Ecto neural progenitor cell (in vitro differentiated cells): ENCODE results near the gene GRK3.

Experiments
- DNase-seq: peaks from one replicate; pipeline ENCODE4 v3.0.0-alpha.2; 2018; ENCODE audit warnings: low spot score

Gene GRK3

DNA sequence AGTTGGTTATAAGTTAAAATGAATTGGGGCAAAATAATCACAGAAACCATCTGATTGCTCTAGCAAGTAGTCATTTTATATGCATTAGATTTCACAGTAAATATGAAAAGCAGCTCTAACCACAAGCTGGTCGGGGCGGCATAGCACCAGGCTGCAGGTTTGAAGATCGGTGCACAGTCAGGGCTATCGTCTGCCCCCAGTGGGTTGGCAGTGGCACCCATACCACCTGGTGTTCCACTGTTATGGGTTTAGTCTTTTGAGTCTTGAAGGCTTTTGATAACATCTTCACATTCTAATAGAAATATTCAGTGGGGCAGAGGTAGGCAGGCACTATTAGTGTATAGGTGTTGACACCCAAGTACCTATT is 62.1 kb downstream of the GRK3 start:
- DNase-seq = no peak

DNA sequence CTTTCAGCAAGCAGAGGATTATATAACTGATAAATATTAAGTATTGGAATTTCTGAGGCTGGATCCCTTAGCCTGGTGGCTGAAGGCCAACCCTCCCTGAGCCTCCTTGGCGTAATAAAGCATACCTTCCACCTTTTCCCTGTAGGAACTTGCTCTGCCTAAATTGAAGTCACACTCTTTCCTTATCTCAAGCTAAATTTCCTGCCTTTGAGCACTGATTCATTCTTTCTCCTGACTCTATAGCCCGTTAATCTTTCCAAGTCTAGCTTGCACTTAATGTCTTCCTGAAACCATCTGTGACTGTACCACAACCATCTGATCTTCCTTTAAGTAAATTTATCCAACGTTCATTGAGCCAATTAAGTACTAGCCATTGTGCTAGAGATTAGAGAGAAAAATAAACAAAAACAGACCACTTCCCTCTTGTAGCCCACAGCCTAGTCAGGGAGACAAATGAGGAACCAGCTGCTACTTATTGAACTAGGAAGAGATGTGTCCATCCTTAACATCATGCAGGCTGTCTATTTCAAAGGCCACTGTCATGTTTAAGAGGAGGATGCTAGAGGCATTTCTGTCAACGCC is 62.9 kb downstream of the GRK3 start:
- no peak for DNase-seq

DNA sequence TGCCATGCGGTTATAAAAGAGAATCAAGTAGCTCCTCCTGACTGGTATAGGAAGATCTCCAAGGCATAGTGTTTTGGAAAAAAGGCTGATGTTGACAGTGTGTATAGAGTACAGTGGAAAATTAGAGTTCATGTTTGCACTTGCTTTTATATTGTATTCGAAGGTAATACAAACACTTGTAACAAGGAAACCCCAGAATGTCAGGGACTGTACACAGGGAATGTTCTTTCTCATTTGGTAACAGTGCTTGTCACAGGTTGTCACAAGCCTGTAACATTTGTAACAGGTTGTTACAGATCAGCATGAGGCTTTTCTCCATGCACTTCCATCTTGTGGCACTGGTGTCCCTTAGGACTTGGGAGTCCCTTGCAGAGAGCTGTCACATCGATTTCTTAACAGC is 64.0 kb downstream of the GRK3 start:
- no peak for DNase-seq

DNA sequence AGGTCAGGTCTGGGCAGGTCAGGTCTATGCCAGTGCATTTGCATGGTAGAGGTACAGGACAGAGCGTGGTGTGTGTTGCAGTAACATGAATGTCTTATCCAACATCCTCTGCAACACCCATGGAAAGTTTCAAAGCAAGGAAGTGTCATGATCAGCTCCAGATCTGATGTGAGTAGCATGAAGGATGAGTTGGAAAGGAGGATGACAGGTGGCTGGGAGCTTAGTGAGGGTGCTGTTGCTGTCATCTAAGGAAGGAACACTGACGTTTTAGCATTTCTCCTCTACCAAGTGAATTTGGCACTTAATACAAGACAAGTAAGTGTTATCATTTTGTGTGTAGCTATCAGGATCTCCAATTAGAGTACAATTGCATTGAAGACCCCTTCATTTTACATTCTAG is 65.1 kb downstream of the GRK3 start:
- DNase-seq = no peak

DNA sequence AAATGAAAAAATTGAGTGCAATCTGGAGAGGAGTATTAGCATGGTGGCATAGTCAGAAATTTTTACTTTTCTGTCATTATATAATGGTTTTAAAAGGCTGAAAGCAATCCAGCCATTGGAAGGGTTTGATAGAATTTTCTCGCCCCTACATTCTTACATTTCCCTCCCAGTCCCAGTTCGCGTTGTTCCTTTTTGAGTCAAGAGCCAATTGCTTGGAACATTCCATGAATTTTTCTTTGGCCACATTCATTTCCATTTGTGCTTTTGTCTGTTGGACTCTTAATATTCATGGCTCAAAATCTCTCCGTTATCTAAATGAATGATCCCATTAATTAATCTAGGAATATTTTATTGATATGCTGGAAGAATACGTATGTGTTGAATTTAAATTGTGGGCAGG is 66.0 kb downstream of the GRK3 start:
- no peak for DNase-seq

DNA sequence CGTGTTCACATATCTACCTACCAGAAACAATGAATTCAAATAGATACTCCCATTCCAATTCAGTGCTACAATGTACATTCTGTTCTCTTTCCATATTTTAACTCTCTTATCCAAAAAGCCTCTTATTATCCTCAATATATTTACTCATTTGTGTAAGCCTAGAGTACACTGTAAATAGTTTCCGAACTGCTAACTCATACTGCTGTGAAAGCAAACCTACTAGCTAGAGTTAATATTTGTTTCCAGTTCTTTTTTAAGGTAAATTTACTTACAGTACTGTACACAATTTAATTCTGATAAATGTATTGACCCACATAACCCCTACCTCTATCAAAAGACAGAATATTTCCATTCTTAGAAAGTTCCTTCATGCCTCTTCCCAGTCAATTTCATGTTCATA is 71.8 kb downstream of the GRK3 start:
- DNase-seq = no peak

DNA sequence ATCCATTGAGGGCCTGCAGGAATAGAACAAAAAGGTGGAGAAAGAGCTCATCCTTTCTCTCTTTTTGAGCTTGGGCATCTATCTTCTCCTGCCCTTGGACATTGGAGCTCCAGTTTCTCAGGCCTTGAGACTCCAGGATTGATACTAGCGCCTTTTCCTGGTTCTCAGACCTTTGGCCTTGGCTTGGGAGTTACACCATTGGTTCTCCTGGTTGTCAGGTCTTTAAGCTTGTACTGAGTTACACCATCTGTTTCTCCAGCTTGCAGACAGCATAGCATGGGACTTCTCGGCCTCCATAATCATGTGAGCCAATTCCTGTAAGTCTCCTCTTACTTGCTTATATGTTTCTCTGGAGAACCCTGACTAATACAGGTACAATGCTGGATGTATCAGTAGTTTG is 72.6 kb downstream of the GRK3 start:
- DNase-seq = no peak

DNA sequence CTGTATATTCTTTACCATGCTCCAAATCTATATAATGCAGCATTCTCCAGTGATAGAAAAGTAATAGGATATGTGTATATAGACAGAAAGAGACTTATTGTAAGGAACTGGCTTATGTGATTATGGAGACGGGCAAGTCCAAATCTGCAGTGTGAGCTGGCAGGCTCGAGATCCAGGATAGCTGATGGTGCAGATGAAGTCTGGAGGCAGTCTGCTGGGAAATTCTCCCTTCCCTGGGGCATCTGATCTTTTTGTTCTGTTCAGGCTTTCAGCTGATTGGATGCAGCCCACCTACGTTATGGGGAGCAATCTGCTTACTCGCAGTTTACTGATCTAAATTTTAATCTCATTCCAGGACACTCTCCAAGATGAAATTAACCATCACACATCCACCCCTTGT is 73.2 kb downstream of the GRK3 start:
- DNase-seq = no peak

DNA sequence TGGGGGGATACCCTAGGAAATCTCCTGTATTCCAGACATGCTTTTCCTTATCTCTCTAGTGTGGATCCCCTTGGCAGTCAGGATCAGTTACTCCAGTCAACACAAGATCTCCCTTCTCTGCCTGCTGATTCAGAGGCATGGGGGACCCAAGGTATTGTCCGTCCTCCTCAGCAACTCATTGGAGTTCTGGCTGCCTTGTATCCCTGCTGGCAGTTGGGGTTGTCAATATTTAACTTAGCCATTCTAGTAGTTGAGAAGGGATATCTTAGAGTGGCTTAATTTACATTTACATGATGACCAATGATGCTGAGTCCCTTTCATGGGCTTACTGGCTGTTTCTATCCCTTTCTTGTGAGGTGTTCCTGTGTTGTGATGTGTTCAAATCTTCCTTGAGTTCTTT is 74.2 kb downstream of the GRK3 start:
- no peak for DNase-seq

DNA sequence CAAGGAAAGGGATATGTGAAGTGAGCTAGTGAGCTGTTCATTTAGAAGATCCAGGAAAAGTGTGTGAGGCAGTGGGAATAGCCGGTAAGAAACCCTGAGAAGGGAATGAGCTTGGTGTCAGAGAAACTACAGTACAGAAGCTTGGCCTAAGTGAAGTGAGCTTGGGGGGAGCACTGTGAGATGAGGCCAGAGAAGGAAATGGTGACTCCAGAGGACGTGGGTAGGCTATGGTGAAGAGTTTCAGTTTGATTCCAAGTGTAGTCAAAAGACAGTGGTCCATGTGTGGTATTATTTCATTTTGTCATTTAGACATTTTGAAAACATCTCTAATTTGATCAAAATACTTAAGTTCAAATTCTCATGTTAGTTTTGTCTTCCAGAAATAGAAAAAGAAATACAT is 77.2 kb downstream of the GRK3 start:
- no peak for DNase-seq

DNA sequence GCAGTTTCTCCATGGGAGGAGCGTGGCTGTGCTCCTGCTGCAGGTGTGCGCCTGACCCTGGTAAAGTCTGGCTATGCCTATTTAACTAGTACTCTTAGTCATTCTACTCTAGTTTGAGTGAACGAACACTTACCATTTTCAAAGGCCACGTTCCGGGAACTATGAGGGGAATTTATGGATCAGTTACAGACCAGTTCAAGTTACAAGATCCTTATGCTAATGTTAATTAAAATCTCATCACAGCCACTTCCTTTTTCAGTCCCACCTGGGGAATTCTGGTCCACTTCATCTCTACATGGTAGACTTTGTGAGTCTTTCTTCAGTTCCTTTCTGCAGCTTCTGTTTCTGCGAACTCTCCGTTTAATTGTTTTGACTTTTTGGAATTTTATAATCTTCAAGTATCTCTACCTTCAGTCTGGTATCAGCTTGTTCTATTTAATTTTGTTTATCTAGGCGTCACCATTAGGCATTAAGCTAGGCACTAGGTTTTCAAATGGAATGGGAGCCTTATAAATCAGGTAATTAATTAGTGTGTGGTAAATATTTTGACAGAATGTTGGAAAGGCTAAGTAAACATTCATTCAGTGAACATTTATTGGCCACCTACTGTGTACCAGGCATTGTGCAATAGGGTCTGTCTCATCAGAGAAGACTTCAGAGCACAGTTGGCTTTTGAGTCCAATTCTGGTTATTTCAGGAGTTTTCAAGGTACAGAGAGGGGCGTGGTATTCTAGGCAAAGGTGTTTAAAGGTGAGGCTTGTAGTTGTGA is 78.9 kb downstream of the GRK3 start:
- no peak for DNase-seq

DNA sequence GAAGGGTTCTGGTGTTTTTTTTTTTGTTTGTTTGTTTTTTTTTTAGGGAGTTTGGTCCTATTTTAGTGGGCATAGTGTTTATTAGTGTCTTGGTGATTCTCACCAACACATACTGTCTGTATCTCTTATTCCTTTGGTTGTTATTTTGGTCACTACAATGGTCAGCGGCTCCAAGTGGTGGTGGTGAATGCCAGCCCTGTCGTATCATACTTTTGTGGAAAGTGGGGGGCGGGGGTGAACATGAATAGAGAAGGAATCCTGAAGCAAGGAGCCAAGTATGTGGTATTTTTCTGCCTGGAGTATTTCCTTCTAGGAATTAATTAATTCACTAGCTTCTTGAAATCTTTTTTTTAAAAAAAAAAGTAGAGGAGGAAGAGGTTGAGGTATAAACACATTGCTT is 79.6 kb downstream of the GRK3 start:
- DNase-seq = no peak

DNA sequence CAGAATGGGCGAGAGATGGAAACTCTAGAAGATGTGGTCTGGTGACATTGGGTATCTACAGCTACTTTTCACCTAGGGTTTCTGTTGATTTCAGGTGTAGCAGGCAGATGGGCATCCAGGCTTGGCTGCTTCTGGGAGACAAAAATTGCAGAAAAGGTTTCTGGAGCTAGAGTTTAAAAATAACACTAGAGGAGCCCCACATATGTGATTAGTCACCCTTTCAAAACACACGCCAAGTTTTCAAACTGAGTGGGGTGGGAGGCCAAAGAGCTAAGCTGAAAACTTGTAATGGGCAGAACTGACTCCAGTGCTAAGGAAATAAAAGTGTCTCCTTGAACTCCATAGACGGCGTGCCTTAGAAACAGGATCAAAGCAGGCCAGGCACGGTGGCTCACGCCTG is 80.8 kb downstream of the GRK3 start:
- DNase-seq = no peak

DNA sequence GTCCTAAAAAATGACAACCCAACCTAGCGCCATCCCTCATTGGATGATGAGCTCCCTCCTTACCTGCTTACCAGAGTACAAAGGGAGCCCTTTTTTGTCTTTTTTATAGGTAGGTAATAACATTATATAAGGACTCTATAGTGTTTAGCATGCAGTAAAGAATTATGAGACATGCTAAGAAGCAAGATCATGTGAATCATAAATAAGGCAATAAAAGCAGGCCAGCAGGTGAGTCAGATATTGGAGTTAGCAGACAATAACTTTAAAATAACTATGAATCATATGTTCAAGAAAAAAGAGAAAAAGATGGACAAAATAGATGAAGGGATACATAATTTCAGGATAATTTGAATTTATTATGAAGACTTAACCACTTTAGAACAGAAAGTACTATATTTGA is 81.5 kb downstream of the GRK3 start:
- no peak for DNase-seq

DNA sequence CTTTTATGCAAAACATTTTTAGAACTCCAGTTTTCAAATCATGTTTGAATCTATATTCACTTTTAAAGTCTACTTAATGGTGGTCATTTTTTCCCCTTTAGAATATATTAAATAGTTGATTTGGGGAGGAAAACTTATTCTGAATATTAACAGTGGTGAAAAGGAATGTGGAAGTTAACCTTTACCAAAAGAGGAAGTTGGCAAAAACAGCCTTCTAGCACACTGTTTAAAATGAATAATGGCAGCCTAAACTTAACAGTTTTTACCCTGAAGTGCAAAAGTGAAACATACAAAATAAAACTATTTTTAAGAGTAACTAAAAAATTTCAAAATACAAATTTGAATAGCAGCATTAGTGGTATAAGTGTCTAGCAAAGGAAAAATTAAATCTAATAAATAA is 86.4 kb downstream of the GRK3 start:
- DNase-seq = no peak

DNA sequence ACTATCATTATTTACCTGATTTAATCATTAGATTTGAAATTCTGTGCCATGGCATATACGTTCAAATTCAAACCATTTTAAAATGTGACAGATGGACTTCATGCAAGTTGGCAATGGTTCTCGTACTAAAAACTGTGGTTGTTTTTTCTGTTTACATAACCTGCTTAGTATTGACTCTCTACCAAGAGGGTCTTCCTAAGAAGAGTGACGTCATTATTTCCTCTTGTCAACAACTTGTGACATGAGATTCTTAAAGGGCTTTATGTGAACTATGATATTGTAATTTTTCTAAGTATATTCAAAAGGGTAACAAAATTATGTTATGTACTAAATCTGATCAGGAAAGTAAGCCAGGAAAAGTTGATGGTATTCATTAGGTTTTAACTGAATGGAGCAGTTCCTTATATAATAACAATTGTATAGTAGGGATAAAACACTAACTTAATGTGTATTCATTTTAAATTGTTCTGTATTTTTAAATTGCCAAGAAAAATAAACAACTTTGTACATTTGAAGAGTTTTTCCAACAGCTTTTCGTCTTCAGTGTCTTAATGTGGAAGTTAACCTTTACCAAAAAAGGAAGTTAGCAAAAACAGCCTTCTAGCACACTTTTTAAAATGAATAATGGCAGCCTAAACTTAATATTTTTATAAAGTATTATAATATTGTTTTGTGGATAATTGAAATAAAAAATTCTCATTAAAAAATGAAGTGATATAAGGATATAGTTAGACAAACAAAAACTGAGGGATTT is 87.0 kb downstream of the GRK3 start:
- DNase-seq = no peak

DNA sequence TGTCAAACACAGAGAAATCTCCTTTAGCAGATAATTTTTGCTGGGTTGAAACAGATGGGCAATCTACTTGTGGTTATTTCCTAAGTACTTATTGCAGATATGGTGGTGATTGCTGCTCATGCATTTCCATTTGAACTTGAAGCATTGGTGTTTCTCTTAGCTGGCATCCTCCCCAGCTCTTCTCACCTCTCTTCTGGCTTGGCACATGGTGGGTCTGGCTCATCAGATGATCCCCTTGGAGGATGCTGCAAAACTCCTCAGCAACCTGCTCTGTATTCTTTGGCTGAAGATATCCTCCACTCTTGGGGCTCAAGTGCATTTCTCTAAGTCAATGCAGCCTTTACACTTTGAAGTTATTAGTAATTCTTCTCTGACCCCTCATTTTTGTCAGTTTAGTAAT is 90.2 kb downstream of the GRK3 start:
- no peak for DNase-seq

DNA sequence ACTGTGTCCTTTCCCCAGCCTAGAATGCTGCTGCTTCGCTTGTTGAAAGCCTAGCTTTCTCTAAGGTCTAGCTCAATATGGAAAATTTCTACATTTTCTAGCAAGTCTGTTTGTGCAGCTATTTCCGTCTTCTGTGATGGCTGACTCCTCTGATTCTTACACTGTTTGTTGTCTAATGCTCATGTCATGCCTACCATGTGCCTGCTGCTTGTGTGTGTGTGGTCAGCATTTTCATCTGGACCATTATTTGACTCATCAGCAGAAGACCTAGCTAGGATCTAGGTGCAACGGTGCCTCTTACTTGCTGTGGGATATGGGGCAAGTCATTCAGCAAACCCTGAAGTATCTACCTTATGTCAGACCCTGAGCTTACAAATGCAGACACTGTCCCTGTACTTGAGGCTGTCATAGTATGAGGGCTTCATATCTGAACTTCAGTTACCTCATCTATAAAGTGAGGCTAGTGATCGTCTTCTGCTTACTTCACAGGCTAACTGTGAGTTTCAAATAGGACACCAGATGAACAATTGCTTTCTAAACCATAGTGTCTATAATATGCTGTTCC is 91.0 kb downstream of the GRK3 start:
- DNase-seq = no peak

DNA sequence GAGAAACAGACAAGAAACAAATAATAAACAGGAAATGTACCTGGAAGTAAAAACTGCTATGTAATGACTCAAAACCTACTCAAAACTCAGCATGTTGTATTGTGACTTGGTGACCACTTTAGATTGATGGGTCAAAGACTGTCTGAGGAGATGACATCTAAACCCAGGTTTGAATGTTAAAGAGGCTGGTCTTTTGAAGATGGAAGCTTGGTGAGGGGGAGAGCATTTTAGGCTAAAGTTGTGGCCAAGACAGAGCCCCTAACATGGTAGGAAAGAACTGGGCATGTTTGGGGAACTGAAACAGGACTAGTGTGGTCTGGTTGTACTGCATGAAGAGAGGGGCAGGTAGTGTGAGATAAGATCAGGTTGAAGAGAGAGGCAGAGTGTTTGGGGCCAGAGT is 92.2 kb downstream of the GRK3 start:
- no peak for DNase-seq

DNA sequence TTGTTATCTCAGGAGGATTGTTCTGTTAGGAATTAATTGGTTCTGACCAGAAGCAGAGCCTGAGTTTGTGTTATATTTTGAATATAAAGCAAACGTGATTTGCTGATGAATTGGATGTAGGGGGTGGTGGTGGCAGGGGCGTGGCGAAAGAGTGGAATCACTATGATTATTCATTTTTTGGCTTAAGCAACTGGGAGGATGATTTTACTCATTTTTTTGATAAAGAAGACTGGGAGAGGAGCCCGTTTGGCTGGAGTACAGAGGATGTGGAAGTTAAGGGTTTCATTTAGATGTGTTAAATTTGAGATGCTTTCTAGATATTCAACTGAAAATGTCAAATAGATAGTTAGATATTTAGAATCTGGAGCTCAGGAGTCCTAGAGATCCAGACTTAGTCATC is 94.2 kb downstream of the GRK3 start:
- no peak for DNase-seq

DNA sequence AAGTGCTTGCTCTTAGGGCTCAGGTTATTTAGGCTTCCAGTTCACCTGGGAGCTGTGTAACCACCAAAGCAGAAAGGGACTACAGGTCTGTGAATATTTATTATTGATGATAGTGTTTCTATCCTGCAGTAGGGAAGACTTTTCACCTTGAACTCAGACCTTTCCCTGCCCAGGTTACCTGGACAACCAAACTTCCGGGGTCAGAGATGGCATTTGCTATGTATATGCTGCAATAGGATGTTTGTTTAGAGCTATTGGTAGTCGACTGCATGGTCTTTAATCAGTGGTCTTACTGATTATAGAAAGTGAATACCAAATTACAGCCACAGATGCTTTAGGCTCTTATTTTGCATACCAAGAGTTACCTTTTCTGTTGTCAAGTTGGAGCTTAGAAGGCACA is 94.9 kb downstream of the GRK3 start:
- DNase-seq = no peak

DNA sequence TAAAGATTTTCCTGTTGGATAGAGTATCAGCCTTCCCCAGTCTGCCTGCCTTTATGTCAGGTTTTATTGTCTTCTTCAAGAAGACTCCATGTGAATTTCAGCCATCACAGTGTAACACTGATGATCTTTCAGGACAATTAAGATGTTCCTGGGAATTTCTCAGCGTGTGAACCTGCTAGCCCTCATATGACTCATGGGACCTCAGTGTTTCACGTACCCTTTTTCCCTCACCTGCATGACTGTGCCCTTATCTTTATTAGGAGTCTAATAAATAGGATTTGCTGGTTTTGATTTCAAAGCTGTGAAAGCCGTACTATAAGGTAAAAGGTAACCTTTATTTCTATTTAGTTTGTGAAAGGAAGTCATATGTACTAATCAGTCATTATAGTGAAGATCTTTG is 95.9 kb downstream of the GRK3 start:
- no peak for DNase-seq

DNA sequence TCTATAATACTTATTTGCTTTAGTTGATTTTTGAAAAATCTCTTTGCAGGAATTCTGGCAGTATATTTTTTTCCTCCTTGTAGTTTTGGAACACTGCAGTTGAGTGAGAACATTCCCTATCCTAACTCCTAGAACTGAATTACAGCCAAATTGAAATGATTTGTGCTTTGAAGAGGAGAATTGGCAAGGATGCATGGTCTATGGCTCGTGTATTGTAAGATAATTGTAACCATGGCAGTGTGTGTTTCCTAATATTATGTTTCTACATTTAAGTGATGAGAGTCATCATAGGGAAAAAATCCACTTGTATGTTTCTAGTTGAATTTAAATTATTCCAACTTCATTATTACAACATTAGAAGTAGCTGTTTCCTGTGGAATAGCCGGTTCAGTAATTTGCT is 96.6 kb downstream of the GRK3 start:
- no peak for DNase-seq
